Midbrain (tissue), 1 donor: Measurements from ENCODE around the gene BAD.
"Not testable (repeated sequence)": the region's sequence is repeated elsewhere in the genome, so short reads cannot be mapped to it uniquely, and the experiment has no call there.

Experiments
- DNase-seq: peaks from one replicate; lab custom pipeline; 2025; lab: John Stamatoyannopoulos, UW

BAD gene

GRCh38 chr11:64256300-64256699, 28.2 kb downstream of the BAD start:
- no peak for DNase-seq

DNA sequence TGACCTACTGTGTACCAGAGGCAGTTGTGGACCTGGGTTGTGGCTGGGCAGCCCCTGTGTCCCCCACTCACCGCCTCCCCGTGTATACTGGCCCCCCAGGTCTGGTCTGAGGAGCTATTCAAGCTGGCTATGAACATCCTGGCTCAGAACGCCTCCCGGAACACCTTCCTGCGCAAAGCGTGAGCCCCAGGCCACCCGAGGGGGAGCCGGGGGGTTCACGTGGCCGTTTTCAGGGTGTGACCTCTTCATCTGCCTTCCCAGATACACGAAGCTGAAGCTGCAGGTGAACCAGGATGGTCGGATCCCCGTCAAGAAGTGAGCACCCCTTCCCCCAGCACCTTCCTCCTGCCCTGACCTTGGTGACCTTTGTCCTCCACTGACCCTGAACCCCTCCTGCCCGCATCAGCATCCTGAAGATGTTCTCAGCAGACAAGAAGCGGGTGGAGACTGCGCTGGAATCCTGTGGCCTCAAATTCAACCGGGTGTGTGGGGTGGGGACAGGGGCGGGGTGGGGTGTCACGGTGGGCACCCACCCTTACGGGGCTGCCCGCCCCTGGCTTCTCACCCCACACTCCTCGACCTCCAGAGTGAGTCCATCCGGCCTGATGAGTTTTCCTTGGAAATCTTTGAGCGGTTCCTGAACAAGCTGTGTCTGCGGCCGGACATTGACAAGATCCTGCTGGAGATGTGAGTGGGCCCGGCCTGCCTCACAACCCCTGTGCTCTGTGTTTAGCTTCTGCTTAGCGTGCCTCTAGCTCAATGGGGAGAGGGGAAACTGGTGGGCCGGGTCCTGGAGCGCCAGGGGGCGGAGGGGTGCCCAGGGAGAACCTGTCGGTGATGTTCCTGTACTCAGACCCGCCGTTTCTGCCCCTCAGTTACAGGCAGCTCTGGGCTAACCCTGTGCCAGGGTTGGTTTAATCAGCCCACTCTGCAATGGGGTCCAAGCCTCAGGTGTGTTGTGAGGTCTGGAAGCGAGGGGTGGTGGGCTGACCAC, 29.0 kb downstream of the BAD start:
- DNase-seq = no peak

DNA sequence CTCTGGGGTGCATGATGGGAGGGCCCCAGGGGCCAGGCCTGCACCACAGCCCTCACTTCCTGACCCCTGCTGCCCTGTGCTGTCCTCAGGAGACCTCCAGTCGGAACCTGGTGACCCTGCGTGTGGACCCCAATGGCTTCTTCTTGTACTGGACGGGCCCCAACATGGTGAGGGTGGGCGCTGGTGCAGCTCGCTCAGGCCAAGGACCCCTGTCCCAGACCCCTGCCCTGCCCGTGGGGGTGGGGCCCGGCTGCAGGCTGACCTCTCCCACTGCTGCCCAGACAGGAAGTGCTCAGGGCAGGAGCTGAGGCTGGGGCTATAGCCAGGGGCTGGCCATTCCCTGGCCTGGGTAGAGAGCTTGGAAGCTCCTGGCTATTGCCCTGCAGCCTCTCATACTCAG, 30.1 kb downstream of the BAD start:
- no peak for DNase-seq

DNA sequence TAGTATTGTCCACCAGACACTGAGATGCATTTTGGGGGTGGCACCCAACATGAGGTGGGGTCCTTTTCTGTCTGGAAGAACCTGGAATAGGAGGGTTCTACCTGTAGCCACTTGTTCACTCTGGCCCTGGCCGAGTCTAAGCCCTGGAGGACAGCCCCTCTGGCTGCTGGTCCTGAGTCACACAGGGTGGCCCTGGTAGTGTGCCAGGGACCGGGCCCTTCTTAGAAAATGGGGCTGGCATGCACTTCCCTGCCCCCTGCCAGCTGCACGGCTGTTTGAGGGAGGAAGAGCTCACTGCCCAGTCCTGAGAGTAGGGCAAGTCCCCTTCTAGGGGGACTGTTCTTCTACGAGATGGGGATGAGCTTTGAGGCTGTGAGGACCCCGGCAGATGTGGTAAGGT, 31.0 kb downstream of the BAD start:
- peak; percentile 66 for DNase-seq

- DNase-seq = no peak
Observed at GRCh38 chr11:64253043-64253442, 31.4 kb downstream of the BAD start.

GRCh38 chr11:64252003-64252872, 32.2 kb downstream of the BAD start:
- no peak for DNase-seq

DNA sequence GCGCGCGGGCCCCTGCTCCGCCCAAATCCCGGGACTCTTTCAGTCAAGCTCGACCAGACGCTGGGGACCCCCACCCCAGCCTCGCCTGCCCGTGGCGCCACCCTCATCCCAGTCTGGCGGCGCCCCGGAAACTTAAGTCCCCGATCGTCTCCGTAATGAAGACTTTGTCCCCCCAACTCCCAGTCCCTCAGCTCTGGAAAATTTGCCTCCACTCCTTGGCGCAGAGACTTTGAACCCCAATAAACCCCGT, 32.8 kb downstream of the BAD start:
- DNase-seq = no peak

GRCh38 chr11:64251016-64251752, 33.3 kb downstream of the BAD start, which contains the start of gene PLCB3:
PLCB3 (plus strand) TSS chr11:64251530; CDS start chr11:64251650, 120 bp downstream.
- peak; percentile 53 for DNase-seq

DNA sequence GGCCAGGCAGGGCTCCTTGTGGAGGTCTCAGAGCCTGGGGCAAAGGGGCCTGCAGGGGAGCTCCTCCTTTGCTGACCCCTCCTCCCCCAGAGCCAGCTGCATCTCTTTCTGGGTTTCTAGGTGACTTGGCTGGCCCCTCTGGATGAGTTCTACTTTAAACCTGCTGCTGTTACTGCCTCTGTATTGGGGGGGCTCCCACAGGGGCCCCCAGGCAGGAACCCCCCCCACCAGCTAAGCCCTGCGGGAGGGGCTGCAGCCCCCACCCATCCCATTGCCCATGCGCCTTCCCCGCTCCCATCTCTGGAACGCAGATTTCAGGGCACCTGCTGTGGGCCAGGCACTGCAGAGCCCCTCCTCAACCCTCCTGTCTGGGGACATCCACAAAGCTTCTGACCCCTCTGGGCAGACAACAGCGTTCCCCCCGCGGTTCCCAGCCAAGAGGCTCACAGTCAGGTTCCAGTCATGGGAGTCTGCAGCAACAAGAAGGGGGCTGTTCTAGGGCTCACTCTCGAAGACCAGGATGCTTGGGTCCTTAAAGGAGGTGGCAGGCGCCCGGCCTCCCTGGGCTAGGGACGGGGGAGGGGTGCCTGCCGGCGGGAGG, 34.0 kb downstream of the BAD start:
- DNase-seq = no peak

DNA sequence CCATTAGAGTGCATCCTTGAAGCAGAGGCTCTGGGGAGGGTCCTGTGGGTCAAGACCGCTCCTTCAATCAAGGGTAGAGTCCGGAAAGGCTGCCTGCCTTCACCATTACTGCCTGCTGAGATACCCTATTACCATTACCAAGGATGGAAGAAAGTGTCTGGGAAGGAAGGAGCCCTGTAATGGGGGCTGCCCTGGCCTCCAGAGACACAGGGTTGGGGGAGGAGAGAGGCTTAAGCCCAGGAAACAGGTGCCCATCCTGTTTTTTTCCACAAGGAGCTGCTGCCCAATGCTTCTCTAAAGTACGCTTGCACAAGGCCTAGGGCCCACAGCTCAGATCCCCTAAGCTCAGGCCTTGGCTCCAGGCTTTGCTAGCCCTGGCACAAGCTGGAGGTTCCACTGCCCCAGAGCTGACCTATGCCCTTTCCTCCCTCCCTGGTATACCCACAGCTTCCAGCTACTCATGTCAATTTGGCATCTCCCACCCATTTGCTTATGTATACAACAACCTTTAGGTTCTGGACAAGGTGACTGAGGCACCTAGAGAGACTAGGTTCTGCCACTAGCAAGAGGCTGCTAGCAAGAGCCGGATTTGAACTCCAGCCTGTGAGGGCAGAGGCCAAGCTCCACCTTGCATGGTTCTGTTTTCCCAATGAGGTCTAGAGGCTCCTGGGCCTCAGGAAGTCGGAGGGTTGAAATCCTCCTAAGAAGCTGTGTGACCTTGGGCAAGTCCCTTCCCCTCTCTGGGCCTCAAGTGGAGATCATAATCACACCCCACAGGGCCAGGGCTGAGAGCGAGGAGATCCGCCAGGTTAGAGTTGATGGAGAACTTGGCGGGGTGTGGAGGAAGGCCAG, 34.7 kb downstream of the BAD start:
- DNase-seq = no peak

GRCh38 chr11:64249038-64249437, 35.4 kb downstream of the BAD start:
- no peak for DNase-seq

- DNase-seq = no peak
Observed at GRCh38 chr11:64248578-64248977, 35.9 kb downstream of the BAD start.

- no peak for DNase-seq
Observed at GRCh38 chr11:64247729-64248531, 36.5 kb downstream of the BAD start.

DNA sequence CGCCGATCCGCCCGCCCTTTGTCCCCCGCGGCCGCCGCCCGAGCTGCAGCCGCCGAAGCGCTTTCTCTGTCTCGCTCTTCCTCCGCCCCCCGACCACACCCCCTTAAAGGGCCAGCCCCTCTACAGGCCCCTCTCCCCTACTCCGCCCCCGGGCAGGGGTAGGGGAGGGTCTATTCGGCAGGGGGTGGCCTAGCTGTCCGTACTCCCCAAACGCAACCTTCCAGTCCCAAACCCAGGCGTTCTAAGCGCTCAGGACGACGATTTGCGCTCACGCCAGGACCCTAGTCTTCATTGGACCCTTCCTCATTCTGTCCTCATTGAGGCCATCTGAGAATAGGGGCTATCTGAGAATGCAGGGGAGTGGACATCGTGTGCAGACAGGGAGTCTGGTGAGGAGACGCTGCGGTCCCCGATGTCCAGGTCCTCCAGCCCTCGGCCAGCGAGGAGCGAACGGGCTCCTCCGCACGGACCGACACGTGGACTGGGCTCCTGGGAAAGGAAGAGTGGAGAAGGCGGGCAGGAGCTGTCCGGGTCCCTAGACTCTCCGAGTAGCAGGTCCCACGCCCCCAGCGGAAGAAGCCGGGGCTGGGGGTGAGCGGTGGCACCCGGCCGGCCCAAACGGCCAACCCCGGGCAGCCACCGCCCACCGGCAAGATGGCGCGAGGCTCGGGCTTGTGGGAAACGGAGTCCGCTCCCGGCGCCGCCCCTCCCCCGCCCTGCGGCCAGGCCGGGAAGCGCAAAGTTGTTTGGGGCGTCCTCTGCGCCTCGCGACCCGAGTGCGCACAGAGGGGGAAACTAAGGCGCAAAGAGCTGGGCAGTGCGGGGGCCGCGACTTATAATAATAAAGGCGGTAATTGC, 37.4 kb downstream of the BAD start, which contains the start of gene PPP1R14B:
PPP1R14B (minus strand) TSS at position 73 of the 858 bp plus-strand sequence. CDS start 270 bp downstream, outside the sequence.
- peak; percentile 77 for DNase-seq

DNA sequence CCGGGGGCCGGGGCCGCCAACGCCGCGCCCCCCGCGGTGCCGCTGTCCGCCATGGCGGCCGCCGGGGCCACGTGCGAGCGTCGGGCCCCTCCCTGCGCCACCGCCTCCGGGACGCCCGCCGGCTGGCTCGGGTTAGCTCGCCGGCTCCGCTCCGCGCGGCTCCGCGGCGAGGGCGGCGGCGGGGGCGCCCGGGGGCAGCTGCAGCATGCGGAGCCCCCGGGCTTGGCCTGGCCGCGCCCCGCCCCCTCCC, 37.9 kb downstream of the BAD start:
- not testable (repeated sequence) for DNase-seq

DNA sequence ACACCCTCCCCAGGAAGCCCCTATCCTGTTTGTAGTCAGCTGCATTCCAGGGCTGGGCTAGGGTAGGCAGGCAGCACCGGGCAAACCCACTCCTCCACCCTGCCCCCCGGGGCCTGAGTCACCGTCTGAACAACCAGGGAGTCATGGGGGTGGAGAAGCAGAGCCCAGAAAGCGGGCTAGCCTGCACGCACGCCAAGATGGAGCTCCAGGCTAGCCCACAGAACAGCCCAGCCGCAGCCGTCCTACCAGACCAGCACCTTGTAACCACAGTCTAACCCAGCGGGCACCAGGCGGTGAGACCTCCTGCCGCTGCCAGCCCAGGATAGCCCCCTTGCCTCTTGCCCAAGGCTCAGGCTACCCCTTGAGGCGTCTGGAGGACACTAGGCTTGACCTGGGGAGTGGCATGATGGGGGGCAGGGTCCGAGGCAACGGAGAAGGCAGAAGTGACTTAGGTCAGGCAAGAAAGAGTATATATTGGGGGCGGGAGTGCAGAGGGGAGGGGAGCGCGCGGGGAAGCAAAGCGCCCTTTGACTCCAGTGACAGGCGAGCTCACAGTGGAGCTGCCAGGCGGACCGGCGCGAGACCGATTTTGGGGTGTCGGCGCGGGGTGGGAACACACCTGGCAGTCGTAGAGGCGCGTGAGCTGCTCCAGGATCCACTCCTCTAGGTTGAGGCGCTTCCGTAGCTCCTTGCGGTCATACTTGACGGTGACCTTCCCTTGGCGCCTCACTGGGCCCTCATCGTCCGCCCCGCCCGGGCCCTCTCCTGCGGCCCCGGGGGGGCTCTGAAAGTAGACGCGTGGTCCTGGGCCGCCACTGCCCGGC, 38.5 kb downstream of the BAD start:
- no peak for DNase-seq

DNA sequence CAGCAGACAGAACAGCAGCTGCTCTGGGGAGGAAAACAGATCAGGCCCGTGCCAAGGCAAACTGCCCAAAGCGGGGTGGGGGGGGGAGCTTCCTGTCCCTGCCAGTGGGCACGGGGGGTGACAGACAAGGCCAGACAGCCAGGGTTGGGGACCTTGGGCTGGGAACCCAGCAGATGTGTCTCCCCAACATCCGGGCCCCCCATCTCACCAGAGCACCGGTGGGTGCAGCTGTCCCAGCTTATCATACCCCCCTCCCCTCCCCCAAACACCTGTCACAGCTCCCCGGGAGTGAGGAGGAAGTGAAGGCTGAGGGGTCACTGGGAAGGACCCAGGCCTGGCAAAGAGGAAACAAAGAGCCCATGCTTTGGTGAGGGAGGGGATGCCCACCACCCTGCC, 39.1 kb downstream of the BAD start:
- no peak for DNase-seq

GRCh38 chr11:64244966-64245365, 39.5 kb downstream of the BAD start:
- DNase-seq = no peak
